GM19193 (cell line): Measurements from ENCODE around the gene TACR2.

Source experiments
- POLR2A ChIP-seq: IDR thresholded peaks from 4 replicates; pipeline ENCODE4 v1.6.1; 2011; ENCODE audit not compliant: insufficient read depth, insufficient read length; ENCODE audit errors: extremely low read depth

Gene TACR2

DNA sequence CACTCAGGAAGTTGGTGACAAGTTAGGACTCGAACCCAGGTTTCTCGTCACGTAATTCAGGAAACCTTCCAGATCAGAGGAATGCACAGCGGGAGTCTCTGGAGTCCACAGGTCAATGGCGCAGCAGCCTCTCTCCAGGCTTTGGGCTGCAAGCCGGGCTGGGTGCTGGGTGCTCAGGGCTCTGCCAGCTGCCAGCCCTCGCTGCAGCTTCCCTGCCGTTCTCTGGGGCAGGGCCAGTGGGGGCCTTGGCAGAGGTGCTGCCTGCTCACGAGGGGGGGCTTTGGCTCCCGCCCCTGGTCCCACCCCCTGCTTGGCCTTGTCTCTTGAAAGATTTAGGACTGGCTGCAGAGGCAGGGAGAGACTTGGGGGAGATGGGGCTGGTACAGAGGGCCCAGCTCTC lies at the start of gene TACR2:
Gene TACR2, minus strand, starts transcription at position 224 of the 400 bp plus-strand sequence. CDS start 595 bp downstream, outside the sequence.
- TF ChIP-seq POLR2A: no peak

DNA sequence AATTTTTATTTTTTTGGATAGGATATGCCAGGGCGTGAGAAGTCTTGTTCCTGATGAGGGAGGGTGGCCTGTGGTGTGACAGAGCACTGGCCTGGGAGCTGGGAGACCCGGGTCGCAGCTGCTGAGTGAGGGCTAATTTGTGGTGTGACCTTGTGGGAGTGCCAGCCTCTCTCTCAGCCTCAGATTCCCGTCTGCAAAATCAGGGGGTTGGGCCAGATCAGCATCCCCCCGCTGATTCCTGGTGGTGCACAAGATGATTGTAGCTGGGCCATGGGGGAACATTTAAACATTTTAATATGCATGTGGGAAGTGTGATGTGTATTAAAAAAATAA lies 49.4 kb upstream of the TACR2 start:
- no peak for TF ChIP-seq POLR2A

DNA sequence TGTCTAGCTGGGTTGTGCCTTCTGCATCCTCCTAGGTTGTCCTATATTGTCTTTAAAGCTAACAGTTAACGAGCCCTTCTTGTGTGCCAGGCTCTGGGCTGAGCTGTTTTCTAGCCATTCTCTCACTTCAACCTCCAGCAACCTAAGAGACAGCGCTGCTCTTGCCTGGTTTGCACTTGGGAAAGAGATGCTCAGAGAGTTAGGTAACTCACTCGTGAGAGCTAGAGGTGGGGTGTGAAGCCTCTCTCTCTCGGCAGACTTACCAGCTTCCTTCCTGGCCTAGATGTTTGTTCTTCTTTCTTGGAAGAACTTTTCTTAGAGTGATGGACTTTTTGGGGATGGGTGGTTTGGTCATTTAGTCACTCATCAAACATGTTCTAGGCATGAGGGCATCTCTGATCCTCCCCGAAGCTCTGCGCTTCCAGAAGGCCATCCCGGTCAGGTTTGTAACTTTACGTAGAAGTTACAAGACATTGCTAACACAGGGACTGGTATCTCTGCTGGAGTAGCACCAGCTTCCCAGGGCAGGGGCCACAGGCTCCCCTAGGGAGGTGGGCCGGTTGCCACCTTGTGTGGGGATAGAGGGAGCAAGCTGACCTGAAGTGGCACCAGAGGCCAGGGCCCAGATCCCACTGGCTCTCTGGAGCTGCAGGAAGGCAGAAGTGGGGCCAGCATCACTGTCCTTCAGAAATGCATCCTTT lies 48.9 kb upstream of the TACR2 start:
- TF ChIP-seq POLR2A: no peak

DNA sequence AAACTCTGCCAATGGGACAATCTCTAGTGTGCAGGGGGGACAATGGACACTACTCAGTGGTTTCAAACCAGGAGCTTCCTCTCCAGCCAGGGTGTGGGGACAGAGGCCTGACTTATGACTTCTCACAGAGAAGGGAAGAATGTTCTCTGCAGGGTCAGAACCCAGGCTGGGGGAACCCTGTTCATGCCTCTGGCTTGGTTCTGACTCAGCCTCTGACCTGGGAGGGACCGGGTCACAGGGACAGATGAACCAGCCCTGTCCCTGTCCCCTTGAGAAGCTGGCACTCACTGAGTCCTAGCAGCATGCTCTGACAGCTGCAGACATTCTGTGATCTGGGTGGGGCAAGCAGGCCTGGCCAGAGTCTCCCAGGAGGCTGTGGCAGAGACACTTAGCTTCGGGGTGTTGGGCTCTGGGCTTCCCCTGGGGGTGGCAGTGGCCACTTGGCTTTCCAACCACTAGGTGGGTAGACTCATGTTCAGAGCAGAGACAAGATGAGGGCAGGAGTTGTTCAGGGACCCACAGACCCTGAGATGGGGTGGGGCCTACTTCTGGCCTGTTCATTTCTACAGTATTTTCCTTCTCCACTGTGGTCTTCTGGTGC lies 48.2 kb upstream of the TACR2 start:
- no peak for TF ChIP-seq POLR2A

DNA sequence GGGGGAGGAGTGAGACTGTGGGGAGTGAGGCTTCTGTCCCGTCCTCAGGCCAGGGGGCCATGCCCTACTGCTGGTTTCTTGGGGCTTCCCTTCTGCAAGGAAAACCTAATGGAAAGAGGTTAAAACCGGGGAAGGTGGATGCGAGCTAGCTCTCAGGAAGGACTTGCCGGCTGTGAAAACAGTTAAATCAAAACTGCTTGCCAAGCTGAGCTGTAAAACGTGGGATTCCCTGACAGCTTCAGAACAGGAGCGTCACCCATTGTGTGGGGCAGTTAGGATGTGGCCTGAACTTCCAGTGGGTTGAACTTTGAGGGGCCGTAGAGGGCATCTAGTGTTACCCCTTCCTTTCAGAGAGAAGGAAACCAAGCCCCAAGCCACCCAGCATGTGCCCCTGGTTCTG lies 47.7 kb upstream of the TACR2 start:
- TF ChIP-seq POLR2A: no peak

DNA sequence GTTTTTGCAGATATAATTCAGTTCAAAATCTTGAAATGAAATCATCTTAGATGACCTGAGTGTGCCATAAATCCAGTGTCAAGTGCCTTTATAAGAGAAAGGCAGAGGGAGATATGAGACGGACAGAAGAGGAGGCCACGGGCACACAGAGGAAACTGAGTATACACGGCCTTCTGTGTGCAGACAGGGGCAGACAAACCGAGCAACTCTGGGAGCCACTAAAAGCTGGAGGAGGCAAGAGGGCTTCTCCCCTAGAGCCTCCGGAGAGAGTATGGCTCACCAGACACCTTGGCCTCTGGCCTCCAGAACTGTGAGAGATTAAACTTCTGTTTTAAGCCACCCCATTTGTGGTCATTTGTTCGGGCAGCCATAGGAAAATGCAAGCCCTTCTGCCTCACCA lies 47.2 kb upstream of the TACR2 start:
- TF ChIP-seq POLR2A: no peak

DNA sequence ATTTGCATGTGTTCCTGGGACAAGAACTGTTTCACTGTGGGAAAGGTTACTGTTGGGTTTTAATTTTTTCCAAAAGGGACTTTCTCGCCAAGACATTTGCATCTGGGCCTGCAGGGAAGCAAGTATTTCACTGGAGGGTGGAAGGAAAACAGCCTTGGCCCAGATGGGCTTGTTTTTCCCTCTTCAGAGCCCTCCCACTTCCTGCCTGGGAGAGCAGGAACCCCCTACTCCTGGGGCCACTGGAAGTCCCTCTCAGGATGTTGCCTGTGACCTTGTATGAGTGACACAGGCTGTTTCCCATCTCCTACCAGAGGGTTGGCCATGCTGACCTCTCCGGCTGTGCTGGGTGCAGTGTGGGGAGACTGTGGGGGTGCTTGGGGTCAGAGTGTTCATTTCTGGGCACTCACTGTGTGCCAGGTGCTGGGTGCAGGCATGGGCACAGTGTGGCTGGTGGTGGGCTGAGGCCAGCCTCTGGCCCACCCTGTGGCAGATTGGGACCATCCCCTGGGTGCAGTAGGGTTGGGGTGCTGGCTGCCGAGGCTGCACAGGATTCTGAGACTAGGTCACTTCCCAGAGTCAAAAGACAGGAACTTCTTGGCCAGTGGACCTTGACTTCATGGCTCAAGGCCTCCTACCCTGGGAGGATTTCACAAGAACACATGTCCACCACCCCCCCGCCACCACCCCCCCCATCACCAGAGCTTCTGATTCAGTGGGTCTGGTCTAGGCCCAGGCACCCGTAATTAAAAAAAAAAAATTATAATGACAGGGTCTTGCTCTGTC lies 44.7 kb upstream of the TACR2 start:
- no peak for TF ChIP-seq POLR2A

DNA sequence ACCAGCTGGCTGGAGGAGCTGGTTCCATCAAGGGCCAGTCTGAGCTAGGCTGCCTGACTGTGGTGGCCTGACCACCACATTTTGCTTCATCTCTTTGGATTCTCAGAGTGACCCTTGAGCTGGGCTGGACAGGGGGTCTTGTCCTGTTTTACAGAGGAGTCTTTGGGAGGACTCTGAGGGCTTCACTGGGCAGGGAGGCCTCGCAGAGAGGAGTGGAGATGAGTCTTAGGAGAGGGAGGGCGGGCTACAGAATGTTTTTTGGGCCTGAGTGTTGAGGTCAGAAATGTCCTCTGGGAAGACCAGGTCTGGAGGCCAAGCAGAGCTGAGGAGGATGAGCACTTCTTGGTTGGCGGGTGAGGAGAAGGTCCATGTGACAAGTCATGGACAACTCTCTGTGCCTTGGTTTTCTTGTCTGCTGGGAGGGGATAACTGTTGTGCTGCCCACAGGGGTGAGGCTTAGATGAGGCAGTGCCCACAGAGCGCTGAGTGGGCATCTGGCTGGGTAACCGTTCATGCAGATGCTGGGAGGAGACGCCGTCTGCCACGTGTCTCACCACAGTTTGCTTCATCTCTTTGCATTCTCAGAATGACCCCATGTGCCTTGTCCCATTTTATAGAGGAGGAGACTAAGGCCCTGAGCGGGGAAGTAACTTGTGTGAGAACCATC lies 44.0 kb upstream of the TACR2 start:
- TF ChIP-seq POLR2A: no peak

DNA sequence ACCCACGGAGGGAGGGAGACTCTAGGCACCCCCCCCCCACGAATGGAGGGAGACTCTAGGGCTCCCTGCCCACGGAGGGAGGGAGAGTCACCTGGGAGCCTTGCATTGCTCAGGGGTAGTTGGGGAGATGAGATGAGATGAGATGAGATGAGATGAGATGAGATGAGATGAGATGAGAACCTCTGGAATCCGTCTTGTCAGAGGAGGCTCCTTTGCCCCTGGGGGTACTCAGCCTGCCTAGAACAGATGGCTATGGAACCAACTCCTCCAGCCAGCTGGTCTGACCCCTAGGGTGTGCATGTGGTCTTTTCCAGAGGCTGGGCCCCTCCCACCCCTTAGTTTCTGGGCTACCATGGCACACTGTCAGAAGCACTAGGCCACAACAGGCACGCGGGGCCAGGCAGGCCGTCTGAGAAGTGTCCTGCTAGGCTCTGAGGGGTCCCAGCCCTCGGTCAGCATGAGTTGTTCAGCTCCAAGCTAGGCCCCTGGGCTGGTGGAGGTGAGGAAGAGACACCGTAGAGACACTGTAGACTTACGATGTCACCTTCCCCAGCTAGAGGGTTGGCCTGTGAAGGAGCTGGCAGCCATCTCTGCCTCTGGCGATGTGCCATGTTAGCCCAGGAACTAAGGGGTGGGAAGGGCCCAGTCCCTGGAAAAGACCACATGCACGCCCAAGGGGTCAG lies 43.3 kb upstream of the TACR2 start:
- TF ChIP-seq POLR2A: no peak

DNA sequence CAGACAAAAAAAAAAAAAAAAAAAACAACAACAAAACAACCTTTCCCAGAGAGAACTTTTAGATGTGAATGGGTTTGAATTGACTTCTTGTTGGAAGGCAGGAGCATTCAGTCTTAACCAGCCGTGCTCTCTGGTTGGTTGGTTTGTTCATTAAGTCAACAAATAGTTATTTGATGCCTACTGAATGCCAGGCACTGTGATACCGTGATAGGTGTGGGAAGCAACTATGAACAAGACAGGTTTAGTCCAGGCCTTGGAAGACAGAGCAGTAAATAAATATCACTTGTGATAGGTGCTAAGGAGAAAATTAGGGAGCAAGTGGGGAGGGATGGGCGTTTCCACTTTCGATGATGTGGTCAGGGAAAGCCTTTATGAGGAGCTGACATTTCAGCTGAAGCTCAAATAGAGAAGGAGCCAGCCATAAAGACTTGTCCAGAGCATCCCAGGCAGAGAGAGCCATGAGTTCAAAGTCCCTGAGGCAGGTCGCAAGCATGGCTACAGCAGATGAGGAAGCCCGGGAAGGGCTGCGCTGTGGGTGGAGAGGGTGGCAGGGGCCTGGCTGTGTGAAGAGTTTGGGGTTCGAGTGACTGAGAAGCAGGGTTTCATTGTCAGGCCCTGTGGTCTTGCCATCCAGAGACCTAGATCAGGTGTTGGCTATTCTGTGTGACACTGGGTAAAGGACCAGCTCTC lies 42.5 kb upstream of the TACR2 start:
- TF ChIP-seq POLR2A: no peak

DNA sequence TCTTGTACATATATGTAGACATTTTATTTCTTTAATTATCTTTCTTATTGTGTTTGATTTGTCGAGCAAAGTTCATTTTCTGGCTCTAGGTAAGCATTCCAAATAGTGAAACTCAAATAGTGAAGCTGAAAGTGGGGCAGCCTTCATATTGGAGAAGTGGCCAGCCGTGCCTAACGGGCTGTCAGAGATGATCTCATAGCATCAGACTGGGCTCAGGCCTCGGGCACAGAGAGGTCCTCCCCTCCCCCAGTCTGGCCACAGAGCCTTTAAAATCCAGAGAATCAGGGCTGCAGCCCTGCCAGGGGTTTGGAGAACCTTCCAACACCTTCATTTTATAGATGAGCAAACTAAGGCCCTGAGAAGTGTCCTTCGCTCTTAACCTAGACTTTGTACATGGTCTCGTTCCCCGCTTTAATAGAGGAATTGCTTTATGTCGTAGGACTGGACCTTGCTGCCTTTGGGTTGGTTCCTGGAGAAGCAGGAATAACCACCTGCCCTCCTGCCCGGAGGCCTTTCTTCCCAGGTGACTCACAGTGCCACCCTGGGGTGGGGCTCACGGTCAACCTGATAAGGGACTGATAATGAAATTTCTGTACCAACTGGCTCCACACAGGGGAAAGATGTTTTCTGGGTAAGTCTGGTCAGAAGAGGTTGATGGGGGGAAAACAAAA lies 41.8 kb upstream of the TACR2 start:
- no peak for TF ChIP-seq POLR2A

DNA sequence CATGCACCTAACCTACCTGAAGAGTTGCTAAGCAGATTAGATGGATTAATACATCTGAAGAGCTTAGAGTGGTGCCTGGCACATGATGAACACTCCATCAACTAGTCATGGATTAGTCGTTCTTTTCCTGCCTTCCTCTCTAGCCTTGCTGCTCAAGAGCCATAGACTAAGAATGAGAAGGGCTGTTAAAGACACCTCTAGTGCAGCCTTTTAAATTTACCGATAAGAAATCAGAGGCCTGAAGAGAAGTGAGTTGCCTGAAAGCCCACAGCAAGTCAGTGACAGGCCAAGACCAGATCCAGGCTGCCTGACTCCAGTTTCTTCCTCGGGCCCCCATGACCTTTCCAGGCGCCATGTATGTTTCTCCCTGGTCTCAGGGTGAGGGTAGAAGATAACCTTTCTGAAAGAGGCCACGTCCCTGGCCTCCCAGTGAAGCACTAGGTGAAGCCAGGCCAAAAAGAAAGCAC lies 41.1 kb upstream of the TACR2 start:
- no peak for TF ChIP-seq POLR2A

DNA sequence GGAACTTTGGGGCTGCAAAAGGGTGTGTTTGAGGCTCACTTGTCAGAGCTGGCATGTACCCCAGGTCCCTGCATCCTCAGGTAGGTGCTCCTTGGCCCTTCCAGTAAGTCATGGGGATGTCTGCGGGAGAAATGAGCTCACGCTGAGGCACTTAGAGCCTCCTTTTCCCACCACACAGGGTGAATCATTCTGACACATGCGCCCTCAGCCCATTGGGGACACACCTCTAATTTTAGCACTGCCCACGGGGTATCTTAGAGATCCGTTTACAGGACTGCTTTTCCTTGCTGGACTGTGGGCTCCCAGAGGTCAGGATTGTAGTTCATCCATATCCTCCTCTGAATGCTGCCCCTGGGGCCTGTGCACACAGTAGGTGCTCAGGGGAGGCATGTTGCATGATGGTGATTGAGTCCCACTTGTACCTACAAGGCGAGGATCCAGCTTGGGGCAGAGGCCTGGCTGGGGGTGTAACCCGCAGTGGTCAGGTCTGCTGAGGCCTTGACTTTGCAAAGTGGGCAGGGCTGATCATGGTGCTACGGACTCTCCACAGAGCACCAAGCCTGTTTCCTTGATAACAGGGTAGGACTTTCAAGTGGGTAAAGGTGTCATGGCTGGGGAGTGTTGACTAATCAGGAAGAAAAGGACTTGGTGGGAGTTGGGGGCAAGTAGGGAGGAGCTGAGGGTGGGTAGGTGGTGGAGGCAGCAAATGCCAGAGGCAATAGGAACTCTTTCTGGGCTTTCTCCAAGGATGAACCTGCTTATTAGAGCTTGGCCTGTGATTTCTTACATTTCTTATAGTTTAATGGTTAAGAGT lies 40.4 kb upstream of the TACR2 start:
- no peak for TF ChIP-seq POLR2A

DNA sequence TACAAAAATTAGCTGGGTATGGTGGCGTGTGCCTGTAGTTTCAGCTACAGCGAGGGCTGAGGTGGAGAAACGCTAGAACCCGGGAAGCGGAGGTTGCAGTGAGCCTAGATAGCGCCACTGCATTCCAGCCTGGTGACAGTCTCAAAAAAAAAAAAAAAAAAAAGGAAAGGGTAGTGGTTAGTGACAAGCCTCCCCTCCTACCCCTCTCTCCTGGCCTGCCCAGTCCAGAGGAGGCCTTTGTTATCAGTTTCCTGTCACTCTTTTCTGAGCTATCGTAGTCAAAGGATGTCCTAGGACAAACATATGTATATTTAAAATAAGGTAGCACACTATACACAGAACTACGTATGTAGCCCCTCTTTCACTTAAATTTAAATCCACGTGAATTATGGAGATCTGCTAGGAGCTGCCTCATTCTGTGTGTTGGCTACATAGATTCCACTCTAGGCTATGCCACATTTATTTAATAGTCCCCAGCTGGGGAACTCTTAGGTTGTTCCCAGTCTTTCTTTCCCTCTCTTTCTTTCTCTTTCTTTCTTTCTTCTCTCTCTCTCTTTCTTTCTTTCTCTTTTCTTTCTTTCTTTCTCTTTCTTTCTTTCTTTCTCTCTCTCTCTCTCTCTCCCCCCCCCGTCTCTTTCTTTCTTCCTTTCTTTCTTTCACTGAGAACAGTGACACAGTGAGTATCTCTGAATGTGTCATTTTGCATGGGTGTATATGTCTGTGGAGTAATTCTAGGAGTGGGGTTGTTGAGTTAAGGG lies 38.5 kb upstream of the TACR2 start:
- TF ChIP-seq POLR2A: no peak
